Kidney (tissue), 11 donors: ENCODE measurements around the gene OPN1MW3. TPM values are rescaled to one million over a fixed set of nuclear protein-coding genes. Genes with fewer than 3 reads are reported as not detected.
"Not testable (repeated sequence)": the region's sequence is repeated elsewhere in the genome, so short reads cannot be mapped to it uniquely, and the experiment has no call there.

Experiments
- DNase-seq, 5 donors: peaks; one replicate each; pipeline ENCODE4 v3.0.0-alpha.2; 2013 to 2020
- FAIRE-seq: peaks from 2 replicates; lab custom pipeline; 2012; peaks lifted over from hg19 to GRCh38; lab: Jason Lieb, UNC
- H3K27ac ChIP-seq, 2 donors: one replicate each; pipeline ENCODE4 v1.7.0; 2013; ENCODE audit warnings: low read depth in 2 of 2, low read length in 2 of 2, inconsistent platforms in 1 of 2
- H3K27me3 ChIP-seq: one replicate; pipeline ENCODE4 v1.7.1; 2013; ENCODE audit warnings: low read length, inconsistent platforms; ENCODE audit not compliant: control insufficient read depth, insufficient read depth
- H3K36me3 ChIP-seq, 3 donors: one replicate each; pipeline versions ENCODE4 v1.7.0 to v1.7.1; 2013; ENCODE audit warnings: low read length in 3 of 3, control low read depth in 1 of 3, inconsistent platforms in 1 of 3; ENCODE audit not compliant: insufficient read depth in 3 of 3, control insufficient read depth in 2 of 3
- H3K4me1 ChIP-seq, 3 donors: one replicate each; pipeline versions ENCODE4 v1.7.0 to v1.7.1; 2013; ENCODE audit warnings: low read length in 3 of 3, inconsistent platforms in 1 of 3, low read depth in 1 of 3; ENCODE audit not compliant: control insufficient read depth in 2 of 3, insufficient read depth in 2 of 3
- H3K4me3 ChIP-seq, 3 donors: one replicate each; pipeline versions ENCODE4 v1.7.0 to v1.8.1; 2013; ENCODE audit warnings: low read length in 3 of 3, control low read depth in 1 of 3, inconsistent platforms in 1 of 3
- H3K9ac ChIP-seq, 3 donors: one replicate each; pipeline versions ENCODE4 v1.7.0 to v1.7.1; 2013; ENCODE audit warnings: low read length in 3 of 3, control low read depth in 1 of 3, inconsistent platforms in 1 of 3
- H3K9me3 ChIP-seq, 3 donors: one replicate each; pipeline versions ENCODE4 v1.7.0 to v1.7.1; 2013; ENCODE audit warnings: low read length in 3 of 3, control low read depth in 1 of 3, inconsistent platforms in 1 of 3; ENCODE audit not compliant: control insufficient read depth in 2 of 3, insufficient read depth in 1 of 3
- intact Hi-C: fragments of 100-400 bp; cut with DNase I; formaldehyde crosslinking; loops from one replicate; pipeline ENCODE4 v1.11.1; 2022
- polyA plus RNA-seq: library from polyadenylated mRNA; stranded (reverse); fragments of 350-450 nt; fragmentation: Illumina TruSeq; extraction: RNeasy Lipid Tissue Mini Kit (QIAGEN cat#74804); gene quantifications from one replicate; pipeline ENCODE4 v1.2.3, GENCODE V29; 2014; ENCODE audit warnings: low read depth, low replicate concordance; ENCODE audit not compliant: insufficient read depth
- total RNA-seq: library from RNA; stranded (reverse); fragmentation: NEBNext Ultra II Directional; extraction: Animal tissue kit (Norgen Biotek cat#: 25700); gene quantifications from one replicate; pipeline ENCODE4 v1.2.1, GENCODE V29; 2021
- donor health status: control.
- donor health status: control.
- donor health status: DM: yes; HTN: yes; CAD: no.
- donor health status: Normal renal cell carcinoma (clear cell type).

The OPN1MW3 gene
- total and polyA plus RNA-seq, 2 donors from 2014 or later: not detected

- H3K4me3 ChIP-seq, H3K27ac ChIP-seq, intact Hi-C loops, H3K9me3 ChIP-seq, H3K27me3 ChIP-seq, DNase-seq, H3K4me1 ChIP-seq, H3K36me3 ChIP-seq, FAIRE-seq, H3K9ac ChIP-seq: not testable (repeated sequence)
These were observed 23.8 kb upstream of the OPN1MW3 start for GRCh38 chrX:154233620-154234019.

- H3K27ac ChIP-seq, H3K27me3 ChIP-seq, H3K9me3 ChIP-seq, intact Hi-C loops, H3K4me1 ChIP-seq, H3K36me3 ChIP-seq, FAIRE-seq, H3K4me3 ChIP-seq, H3K9ac ChIP-seq: not testable (repeated sequence)
- peak in 1 of 5 donors; percentile 37 for DNase-seq
These were observed 18.3 kb upstream of the OPN1MW3 start for GRCh38 chrX:154238939-154239559.

GRCh38 chrX:154239982-154240503 lies 17.3 kb upstream of the OPN1MW3 start:
- H3K4me1 ChIP-seq, H3K4me3 ChIP-seq, H3K27ac ChIP-seq, H3K27me3 ChIP-seq, FAIRE-seq, intact Hi-C loops, H3K36me3 ChIP-seq, H3K9ac ChIP-seq, H3K9me3 ChIP-seq: not testable (repeated sequence)
- DNase-seq: peak in 1 of 5 donors; percentile 15

- H3K4me1 ChIP-seq, H3K9me3 ChIP-seq, H3K4me3 ChIP-seq, H3K27me3 ChIP-seq, DNase-seq, H3K9ac ChIP-seq, H3K36me3 ChIP-seq, H3K27ac ChIP-seq, intact Hi-C loops, FAIRE-seq: not testable (repeated sequence)
These were observed 9.9 kb upstream of the OPN1MW3 start for GRCh38 chrX:154247377-154248045.

GRCh38 chrX:154248076-154248475 lies 9.3 kb upstream of the OPN1MW3 start:
- intact Hi-C loops, H3K4me1 ChIP-seq, H3K9ac ChIP-seq, H3K27ac ChIP-seq, H3K36me3 ChIP-seq, H3K9me3 ChIP-seq, H3K4me3 ChIP-seq, FAIRE-seq, DNase-seq, H3K27me3 ChIP-seq: not testable (repeated sequence)

- H3K9me3 ChIP-seq, H3K27ac ChIP-seq, H3K4me1 ChIP-seq, intact Hi-C loops, H3K36me3 ChIP-seq, DNase-seq, H3K4me3 ChIP-seq, H3K9ac ChIP-seq, FAIRE-seq, H3K27me3 ChIP-seq: not testable (repeated sequence)
These were observed 1.3 kb downstream of the OPN1MW3 start for GRCh38 chrX:154258711-154259110.

GRCh38 chrX:154263072-154263471 lies 5.7 kb downstream of the OPN1MW3 start:
- H3K9me3 ChIP-seq, DNase-seq, H3K27ac ChIP-seq, H3K36me3 ChIP-seq, H3K9ac ChIP-seq, H3K4me3 ChIP-seq, intact Hi-C loops, H3K4me1 ChIP-seq, H3K27me3 ChIP-seq, FAIRE-seq: not testable (repeated sequence)

- DNase-seq, H3K27me3 ChIP-seq, intact Hi-C loops, H3K9ac ChIP-seq, H3K9me3 ChIP-seq, H3K36me3 ChIP-seq, FAIRE-seq, H3K4me1 ChIP-seq, H3K4me3 ChIP-seq, H3K27ac ChIP-seq: not testable (repeated sequence)
These were observed 11.9 kb downstream of the OPN1MW3 start for GRCh38 chrX:154269245-154269644.
